Measurements from ENCODE around the gene AKAP13.
"Not testable (repeated sequence)": the region's sequence is repeated elsewhere in the genome, so short reads cannot be mapped to it uniquely, and the experiment has no call there.

The AKAP13 gene

DNA sequence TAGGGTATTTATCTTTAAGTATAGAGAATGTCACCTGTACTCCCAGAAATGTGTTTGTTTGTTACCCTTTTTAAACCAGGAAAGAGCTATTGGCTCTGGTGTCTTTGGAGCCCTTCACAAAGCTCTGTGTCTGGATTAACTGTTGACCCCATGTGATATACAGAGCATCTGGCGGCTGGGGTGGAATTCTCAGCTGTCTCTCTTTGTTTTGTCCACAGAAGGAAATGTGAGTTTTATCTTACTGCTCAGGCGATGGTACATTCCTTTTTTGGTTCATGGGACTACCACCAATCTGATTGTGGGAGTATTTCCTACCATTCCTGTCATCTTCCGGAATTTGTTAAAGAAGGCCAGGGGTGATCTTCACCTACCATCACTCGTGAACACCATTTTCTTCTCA lies 120.3 kb downstream of the AKAP13 start:
- DNase-seq (ENCODE audit: low spot score), result no peak

- DNase-seq (ENCODE audit: low spot score), result no peak
These were observed 121.2 kb downstream of the AKAP13 start for GRCh38 chr15:85501574-85501973.

DNA sequence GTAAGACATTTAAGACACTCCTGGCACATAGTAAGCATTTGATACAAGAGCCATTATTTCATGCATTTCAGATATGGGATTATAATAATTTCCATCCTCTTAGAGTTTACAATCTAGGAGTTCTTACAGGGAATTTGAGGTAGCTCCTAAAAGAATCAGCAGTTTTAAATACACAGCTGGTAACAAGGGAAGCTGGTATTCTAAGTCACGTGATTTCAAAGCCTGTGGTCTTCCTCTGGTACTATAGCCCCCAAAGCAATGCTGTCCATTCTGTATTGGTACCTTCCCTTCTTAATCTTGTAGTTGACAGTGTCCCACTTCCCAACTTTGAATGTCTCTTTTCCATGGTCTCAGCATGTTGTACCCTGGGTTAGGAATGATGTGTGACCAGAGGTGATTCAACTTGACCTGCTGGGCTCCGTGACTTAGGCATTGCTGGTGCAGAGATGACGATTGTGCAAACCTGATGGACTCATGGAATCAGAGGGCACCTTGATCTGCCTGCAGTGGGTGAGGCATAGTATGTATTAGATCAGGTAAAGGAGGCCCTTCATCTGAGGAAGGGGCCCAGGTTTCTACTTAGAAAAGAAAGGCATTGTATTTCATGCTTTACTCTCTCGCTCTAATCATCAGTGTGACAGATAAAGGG lies 122.9 kb downstream of the AKAP13 start:
- DNase-seq (ENCODE audit: low spot score), result no peak

DNA sequence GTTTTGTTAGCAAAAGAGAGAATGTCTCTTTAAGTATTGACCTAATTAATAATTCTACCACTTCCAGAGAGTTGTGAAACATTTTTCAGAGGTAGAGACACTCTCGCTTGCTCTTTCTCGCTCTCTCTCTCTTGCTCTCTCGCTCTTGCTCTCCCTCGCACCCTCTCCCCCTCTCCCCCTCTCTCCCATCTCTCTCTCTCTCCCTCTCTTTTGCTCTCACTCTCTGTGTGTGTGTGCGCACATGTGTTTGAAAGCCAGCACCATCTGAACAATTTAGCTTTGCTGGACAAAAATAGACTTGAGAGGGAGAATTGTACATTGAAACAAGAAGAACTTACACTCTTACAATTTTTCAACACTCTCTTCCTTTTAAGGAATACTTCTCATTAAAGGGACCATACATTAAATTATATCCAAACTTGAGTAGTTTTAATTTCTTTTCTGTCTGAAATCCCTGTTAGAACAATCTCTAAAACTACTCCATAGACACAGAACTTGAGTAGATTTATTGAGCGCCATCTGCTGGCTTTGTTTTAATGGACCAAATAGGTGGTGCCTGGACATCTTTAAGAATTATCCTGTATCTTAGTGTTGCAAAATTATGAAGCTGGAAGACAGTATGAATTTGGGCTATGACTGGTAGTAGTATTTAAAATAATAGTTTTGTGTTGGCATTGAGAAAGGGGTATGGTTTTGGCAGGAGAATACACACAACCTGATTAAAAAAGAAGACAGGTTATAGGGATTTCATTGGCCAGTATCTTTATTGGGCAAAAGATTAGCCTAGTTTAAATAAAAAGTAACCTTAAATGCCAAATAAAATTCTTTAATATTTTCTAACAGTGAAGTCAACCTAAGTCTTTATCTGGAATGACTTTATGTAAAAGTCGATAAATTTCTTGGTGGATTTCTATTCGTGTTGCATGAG lies 124.6 kb downstream of the AKAP13 start:
- DNase-seq (ENCODE audit: low spot score), result peak; percentile 19

DNA sequence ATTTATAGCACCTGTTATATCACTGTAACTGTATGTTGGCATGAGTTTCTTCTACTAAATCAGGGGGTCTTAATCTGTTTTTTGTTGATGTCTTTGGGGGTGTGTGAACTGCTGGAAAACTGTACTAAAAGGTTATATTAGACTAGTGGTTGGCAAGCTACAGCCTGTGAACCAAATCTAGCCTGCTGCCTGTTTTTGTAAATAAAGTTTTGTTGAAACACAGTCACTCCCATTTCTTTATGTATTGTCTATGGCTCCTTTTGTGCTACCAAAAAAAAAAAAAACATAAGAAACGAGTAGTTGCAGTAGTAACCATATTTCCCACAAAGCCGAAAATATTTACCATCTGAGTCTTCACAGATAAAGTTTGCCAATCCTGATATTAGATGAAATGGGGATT lies 126.7 kb downstream of the AKAP13 start:
- no peak for DNase-seq (ENCODE audit: low spot score)

GRCh38 chr15:85509973-85510372 lies 129.6 kb downstream of the AKAP13 start:
- no peak for DNase-seq (ENCODE audit: low spot score)

DNA sequence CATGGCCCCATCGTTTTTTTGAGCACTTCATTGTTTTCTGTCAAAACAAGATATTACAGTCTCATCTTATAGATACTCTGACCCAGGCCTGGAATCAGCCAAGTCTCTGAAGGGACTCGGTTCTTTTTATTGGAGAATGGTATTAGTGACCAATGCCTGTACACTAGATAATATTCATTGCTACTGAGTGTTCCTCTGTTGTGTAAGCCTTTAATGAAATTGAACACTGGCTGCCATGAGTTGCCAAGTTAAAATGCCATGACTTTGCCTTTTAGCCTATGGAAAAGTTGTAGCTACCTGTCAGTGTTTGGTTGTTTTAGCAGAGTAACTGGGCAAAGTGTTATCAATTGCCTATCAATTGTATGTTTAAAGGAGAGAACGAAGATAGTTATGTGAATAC lies 134.0 kb downstream of the AKAP13 start:
- DNase-seq (ENCODE audit: low spot score), result no peak

GRCh38 chr15:85515212-85515611 lies 134.8 kb downstream of the AKAP13 start:
- DNase-seq (ENCODE audit: low spot score), result no peak

GRCh38 chr15:85517086-85517485 lies 136.7 kb downstream of the AKAP13 start:
- no peak for DNase-seq (ENCODE audit: low spot score)

- DNase-seq (ENCODE audit: low spot score), result no peak
These were observed 138.8 kb downstream of the AKAP13 start for GRCh38 chr15:85518979-85519761.

GRCh38 chr15:85520650-85521049 lies 140.2 kb downstream of the AKAP13 start:
- no peak for DNase-seq (ENCODE audit: low spot score)

DNA sequence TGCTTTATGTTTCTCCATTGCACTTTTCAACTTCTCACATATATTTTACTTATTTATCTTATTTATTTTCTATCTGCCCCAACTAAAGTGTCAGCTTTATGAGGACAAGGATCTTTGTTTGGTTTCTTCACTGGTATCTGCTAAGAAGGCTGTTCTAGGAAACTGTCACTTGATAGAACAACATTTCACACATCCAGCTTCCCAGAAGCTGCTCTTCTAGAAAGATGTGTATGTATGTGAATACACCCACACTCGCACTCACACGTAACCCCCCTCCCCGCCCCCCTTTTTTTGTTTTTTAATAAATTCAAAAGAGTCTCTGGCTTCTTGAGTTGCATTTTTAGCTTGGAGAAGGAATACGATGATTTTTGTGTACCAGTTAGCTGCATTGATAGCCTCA lies 143.1 kb downstream of the AKAP13 start:
- no peak for DNase-seq (ENCODE audit: low spot score)

- DNase-seq (ENCODE audit: low spot score), result no peak
These were observed 145.4 kb downstream of the AKAP13 start for GRCh38 chr15:85525755-85526154.

GRCh38 chr15:85527895-85528294 lies 147.5 kb downstream of the AKAP13 start:
- DNase-seq (ENCODE audit: low spot score), result peak; percentile 18

GRCh38 chr15:85530079-85530478 lies 149.7 kb downstream of the AKAP13 start:
- DNase-seq (ENCODE audit: low spot score), result no peak

DNA sequence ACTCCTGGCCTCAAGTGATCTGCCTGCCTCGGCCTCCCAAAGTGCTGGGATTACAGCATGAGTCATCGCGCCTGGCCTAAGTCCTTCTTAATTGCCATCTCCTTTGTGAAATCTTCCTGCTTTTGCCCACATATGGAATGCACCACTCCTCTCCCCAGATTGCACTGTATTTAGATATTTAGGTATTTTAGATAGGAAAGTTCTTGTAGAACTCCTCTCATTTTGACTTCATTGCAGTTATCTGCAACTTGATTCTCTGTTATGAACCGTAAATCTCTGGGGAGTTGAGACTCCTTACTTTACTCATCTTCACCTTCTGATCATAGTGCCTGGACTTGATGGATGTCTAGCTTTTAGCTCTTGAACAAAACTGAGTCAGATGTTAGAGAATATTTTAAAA lies 150.7 kb downstream of the AKAP13 start:
- no peak for DNase-seq (ENCODE audit: low spot score)

DNA sequence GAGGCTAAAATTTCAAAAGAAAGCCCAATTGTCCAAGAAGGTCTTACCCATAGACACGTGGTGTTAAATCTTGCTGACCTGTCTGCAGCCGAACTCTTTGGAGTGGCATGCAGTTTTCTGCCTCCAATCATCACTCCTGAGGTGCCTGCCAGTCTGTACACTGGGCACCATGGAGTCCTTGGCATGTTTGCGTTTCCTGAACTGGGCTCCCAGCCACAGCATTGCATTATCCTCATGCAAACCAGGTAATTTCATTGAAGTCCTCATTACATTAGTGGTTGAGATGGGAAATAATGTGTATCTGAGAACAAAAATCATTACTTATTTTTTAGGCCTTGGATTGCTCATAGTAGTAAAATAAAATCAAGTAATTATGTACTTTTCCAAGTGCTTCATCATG lies 152.3 kb downstream of the AKAP13 start:
- DNase-seq (ENCODE audit: low spot score), result no peak

- no peak for DNase-seq (ENCODE audit: low spot score)
These were observed 153.6 kb downstream of the AKAP13 start for GRCh38 chr15:85534031-85534430.

- not testable (repeated sequence) for DNase-seq (ENCODE audit: low spot score)
These were observed 155.3 kb downstream of the AKAP13 start for GRCh38 chr15:85535533-85536330.

- DNase-seq (ENCODE audit: low spot score), result no peak
These were observed 155.9 kb downstream of the AKAP13 start for GRCh38 chr15:85536341-85536740.

DNA sequence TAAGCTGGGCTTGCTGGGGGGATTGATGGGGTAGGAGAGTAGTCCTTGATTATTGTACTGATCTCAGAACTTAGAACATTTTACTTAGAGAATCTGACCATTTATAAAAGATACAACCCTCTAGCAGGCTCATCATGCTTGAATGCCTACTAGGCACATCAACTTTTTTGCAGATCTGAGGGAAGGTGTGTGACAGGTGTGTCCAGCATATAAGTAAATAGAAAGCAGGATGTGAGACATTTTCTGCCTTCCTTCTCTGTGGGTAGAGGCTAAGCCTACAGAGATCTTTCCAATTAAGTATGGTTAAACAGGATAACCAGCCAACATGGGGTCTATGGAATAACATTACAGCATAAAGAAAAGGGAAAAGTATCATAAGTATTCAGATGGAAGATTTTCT lies 159.1 kb downstream of the AKAP13 start:
- DNase-seq (ENCODE audit: low spot score), result no peak

Measured in hepatic stellate cell (primary cell).